OCI-LY7 (cell line): ENCODE results near the gene CCDC88B. TPM values are rescaled to one million over a fixed set of nuclear protein-coding genes. Genes with fewer than 3 reads are reported as not detected.

ENCODE experiments used
- BruUV-seq: library from RNA; stranded (reverse); fragments of 400-500 nt; replicated peaks from 2 replicates; lab custom pipeline; 2021; lab: Mats Ljungman, UMichigan
- CTCF ChIA-PET: fragments of 300-600 bp; sonication (Branson Sonifier 250); formaldehyde crosslinking; loops from one replicate; lab custom pipeline; 2022; ENCODE audit warnings: antibody characterized with exemption; ENCODE audit not compliant: unreplicated experiment; lab: Charles Lee
- POLR2A ChIA-PET: fragments of 300-600 bp; sonication (Branson Sonifier 250); formaldehyde crosslinking; loops from one replicate; lab custom pipeline; 2022; ENCODE audit warnings: antibody characterized with exemption; lab: Charles Lee
- DNase-seq: peaks from one replicate; pipeline ENCODE4 v3.0.0-alpha.2; 2015; ENCODE audit warnings: low spot score
- H2AFZ ChIP-seq: fragments of 200-600 bp; sonication (generic), shearing (Covaris generic); 2 replicates; pipeline ENCODE4 v1.6.1; 2014; ENCODE audit warnings: mild to moderate bottlenecking, antibody characterized with exemption, low read length, moderate library complexity
- H3K27ac ChIP-seq: fragments of 200-600 bp; sonication (generic); 2 replicates; pipeline ENCODE4 v1.5.1; 2014; ENCODE audit warnings: mixed run types, low read depth, mild to moderate bottlenecking, moderate library complexity, low read length, inconsistent platforms; ENCODE audit not compliant: poor library complexity, severe bottlenecking
- H3K36me3 ChIP-seq: fragments of 200-600 bp; sonication (generic); 2 replicates; pipeline ENCODE4 v1.6.1; 2014; ENCODE audit warnings: mild to moderate bottlenecking, antibody characterized with exemption, low read length, moderate library complexity, mixed read lengths; ENCODE audit not compliant: insufficient read depth
- H3K4me1 ChIP-seq: fragments of 200-600 bp; sonication (generic); 2 replicates; pipeline ENCODE4 v1.5.1; 2014; ENCODE audit warnings: mild to moderate bottlenecking, low read length; ENCODE audit not compliant: insufficient read depth, poor library complexity, severe bottlenecking
- H3K4me2 ChIP-seq: fragments of 200-600 bp; sonication (generic); 2 replicates; pipeline ENCODE4 v1.6.1; 2014; ENCODE audit warnings: mild to moderate bottlenecking, low read length
- H3K4me3 ChIP-seq: fragments of 200-600 bp; sonication (generic); 2 replicates; pipeline ENCODE4 v1.5.1; 2014; ENCODE audit warnings: mild to moderate bottlenecking, low read depth, low read length; ENCODE audit not compliant: poor library complexity, severe bottlenecking
- H3K79me2 ChIP-seq: fragments of 200-600 bp; sonication (generic); 2 replicates; pipeline ENCODE4 v1.6.1; 2016; ENCODE audit warnings: low read depth, mild to moderate bottlenecking, low read length, moderate library complexity, mixed read lengths; ENCODE audit not compliant: insufficient read depth
- H3K9me2 ChIP-seq: fragments of 200-600 bp; sonication (generic); 2 replicates; pipeline ENCODE4 v1.6.1; 2016; ENCODE audit warnings: mild to moderate bottlenecking, low read length, mixed read lengths; ENCODE audit not compliant: insufficient read depth
- H3K9me3 ChIP-seq: fragments of 200-600 bp; sonication (generic); 2 replicates; pipeline ENCODE4 v1.6.1; 2014; ENCODE audit warnings: mild to moderate bottlenecking, mixed run types, low read length, mixed read lengths
- H4K20me1 ChIP-seq: fragments of 200-600 bp; sonication (generic); 2 replicates; pipeline ENCODE4 v1.6.1; 2014; ENCODE audit warnings: mild to moderate bottlenecking, antibody characterized with exemption, low read length, moderate library complexity, mixed read lengths; ENCODE audit not compliant: insufficient read depth
- EZH2phosphoT487 ChIP-seq: fragments of 200-600 bp; sonication (generic); IDR thresholded peaks from 2 replicates; pipeline ENCODE4 v1.6.1; 2018; ENCODE audit warnings: low read depth, borderline replicate concordance, mild to moderate bottlenecking, mixed run types, antibody characterized with exemption, low read length, moderate library complexity, mixed read lengths
- intact Hi-C: fragments of 100-400 bp; cut with micrococcal nuclease; formaldehyde crosslinking; loops from one replicate; pipeline ENCODE4 v1.10.0; 2022; ENCODE audit not compliant: unreplicated experiment
- total RNA-seq, 2 experiments: library from RNA; depleted of rRNA in 1 of 2; stranded (reverse); fragments of >200 nt in 1 of 2; shearing (Covaris generic) in 1 of 2; gene quantifications; 2 replicates each; pipeline ENCODE4 v1.2.3, GENCODE V29; 2014 to 2022
- TF ChIP-seq, protein P1 (sequence below): fragments of 200-600 bp; sonication (generic); conservative IDR thresholded peaks from 2 replicates; pipeline ENCODE4 v1.5.1; 2014; ENCODE audit warnings: mild to moderate bottlenecking, antibody characterized with exemption, low read length, moderate library complexity, mixed read lengths

The CCDC88B gene
- total RNA-seq, 2 experiments from 2014 or later: 40.7 to 67.2 TPM

DNA sequence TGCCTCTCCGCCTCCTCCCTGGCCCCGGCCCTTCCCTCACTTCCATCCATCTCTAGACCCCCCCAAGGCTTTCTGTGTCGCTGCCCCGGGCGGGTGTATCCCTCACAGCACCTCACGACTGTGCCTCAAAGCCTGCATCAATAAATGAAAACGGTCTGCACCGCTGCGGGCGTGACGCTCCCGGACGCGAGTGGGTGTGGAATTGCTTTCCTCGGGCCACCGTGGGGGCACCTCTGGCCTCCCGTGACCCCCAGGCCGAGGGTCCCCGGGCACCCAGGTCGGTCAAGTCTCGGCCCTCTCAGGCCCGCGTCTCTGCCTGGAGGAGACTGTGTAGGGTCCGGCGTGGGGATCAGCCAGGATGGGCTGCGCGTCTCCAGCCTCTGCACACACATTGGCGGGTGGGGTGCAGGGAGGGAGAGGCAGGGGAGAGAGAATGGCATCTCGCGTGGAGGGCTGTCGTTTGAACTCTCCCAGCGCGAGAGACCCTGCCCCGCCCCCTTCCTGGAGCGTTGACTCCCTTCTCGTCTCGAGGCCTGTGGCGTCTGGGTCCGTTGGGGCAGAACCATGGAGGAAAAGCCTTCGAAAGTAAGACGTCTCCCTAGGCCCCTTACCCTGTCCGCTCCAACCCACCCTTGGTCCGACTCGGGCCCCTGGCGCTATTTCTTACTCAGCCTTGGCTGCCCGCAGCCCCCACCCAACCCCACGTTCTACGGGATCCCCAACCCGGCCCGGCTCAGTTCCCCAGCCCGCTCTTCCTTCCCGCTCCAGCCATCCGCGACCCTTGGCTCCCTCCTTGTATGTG is 40.0 kb upstream of the CCDC88B start, which contains the start of gene CATSPERZ:
TSS of gene CATSPERZ (plus strand) at position 512 of the 802 bp plus-strand sequence. CDS start at position 565, 53 bp downstream.
- BruUV-seq: no TSS peak
- Histone ChIP-seq H3K9me2 (no peaks in the 10 kb centered on the region), H3K36me3 (no peaks in the 10 kb centered on the region), H3K4me3 (peak within 1 kb of the TSS; percentile 46), H3K79me2 (no peaks in the 10 kb centered on the region), H2AFZ (peak within 1 kb of the TSS; percentile 37; the same call in 1 of the 2 replicates), H3K27ac (no peak within 1 kb of the TSS), H4K20me1 (no peaks in the 10 kb centered on the region), H3K9me3 (no peaks in the 10 kb centered on the region), H3K4me1 (peaks cover 20% of the 10 kb centered on the region), H3K4me2 (peak within 1 kb of the TSS; percentile 73)
- peak; percentile 65; the same call in 1 of the 2 replicates for TF ChIP-seq EZH2phosphoT487
- TF ChIP-seq, protein P1, sequence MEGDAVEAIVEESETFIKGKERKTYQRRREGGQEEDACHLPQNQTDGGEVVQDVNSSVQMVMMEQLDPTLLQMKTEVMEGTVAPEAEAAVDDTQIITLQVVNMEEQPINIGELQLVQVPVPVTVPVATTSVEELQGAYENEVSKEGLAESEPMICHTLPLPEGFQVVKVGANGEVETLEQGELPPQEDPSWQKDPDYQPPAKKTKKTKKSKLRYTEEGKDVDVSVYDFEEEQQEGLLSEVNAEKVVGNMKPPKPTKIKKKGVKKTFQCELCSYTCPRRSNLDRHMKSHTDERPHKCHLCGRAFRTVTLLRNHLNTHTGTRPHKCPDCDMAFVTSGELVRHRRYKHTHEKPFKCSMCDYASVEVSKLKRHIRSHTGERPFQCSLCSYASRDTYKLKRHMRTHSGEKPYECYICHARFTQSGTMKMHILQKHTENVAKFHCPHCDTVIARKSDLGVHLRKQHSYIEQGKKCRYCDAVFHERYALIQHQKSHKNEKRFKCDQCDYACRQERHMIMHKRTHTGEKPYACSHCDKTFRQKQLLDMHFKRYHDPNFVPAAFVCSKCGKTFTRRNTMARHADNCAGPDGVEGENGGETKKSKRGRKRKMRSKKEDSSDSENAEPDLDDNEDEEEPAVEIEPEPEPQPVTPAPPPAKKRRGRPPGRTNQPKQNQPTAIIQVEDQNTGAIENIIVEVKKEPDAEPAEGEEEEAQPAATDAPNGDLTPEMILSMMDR: no peak
- intact Hi-C loops: loop anchor here (5.0 to 10.0 kb wide), 2 partner anchors 113 to 325 kb away; partner anchors contain the start of genes COX8A and STIP1
- CTCF ChIA-PET: interaction anchor here (1.5 to 2.0 kb wide), 2 partner anchors 28 to 94 kb away, joined by 6 to 7 read pairs; partner anchors contain the start of gene FERMT3
- POLR2A ChIA-PET: no interaction called here
- no peak for DNase-seq

DNA sequence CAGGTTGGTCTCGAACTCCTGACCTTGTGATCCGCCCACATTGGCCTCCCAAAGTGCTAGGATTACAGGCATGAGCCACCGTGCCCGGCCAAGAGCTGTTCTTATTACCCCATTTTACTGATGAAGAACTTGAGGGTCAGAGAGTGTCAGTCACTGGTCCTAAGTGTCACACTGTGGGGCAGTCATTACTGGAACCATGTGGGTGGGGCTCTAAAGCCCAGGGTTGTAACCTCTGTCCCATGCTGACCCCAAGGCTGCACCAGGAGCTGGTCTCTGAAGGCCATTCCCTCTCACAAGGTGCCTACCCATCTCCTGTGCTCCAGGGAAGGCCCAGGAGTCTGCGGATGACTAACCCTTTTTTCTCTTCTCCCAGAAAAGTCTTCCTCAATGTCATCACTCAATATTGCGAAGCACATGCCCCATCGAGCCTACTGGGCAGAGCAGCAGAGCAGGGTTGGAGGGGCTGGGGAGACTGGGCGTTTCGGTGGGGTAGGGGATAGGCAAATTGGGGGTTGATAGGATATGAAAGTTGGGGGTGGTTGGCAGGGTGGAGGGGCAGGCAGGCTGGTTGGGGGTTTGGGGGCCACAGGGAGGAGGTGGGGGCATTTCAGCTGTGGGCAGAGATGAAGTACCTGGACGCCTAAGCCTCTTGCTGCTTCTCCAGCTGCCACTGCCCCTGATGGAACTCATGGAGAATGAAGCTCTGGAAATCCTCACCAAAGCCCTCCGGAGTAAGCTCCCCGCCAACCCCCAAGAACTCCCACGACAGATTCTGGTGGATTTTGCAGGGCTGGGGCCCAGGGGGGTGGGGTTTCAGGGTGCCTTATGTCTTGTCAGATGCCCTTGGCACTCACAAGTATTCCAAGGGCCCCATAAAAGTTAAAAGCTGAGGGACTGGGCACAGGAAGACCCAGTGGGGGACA is 36.6 kb upstream of the CCDC88B start:
- Histone ChIP-seq H3K4me2 (peak overlapping the region; percentile 95), H3K36me3 (peaks cover 18% of the 10 kb centered on the region), H2AFZ (no peak overlapping the region), H3K9me2 (no peaks in the 10 kb centered on the region), H4K20me1 (no peaks in the 10 kb centered on the region), H3K4me3 (peak overlapping the region; percentile 81), H3K9me3 (no peaks in the 10 kb centered on the region), H3K4me1 (peaks cover 32% of the 10 kb centered on the region), H3K27ac (peak overlapping the region; percentile 96), H3K79me2 (peaks cover 21% of the 10 kb centered on the region)
- CTCF ChIA-PET: interaction anchor here (0.5 to 1.9 kb wide), 6 partner anchors 14 to 98 kb away, joined by 3 to 14 read pairs (median 4); partner anchors contain the start of genes FERMT3, FKBP2, PRDX5 and TRMT112
- TF ChIP-seq, protein P1: no peak
- TF ChIP-seq EZH2phosphoT487: no peak
- intact Hi-C loops: loop anchor here (1.0 to 10.0 kb wide), 6 partner anchors 18 to 329 kb away; partner anchors contain the start of genes COX8A, FKBP2, GPR137 and STIP1
- BruUV-seq: no TSS peak
- POLR2A ChIA-PET: interaction anchor here (1.0 to 2.5 kb wide), 3 partner anchors 15 to 98 kb away, joined by 3 to 11 read pairs (median 3); partner anchors contain the start of genes PRDX5 and TRMT112
- no peak for DNase-seq
